HepG2 (cell line): ENCODE results near the gene TMEM250. TPM values are rescaled to one million over a fixed set of nuclear protein-coding genes. Genes with fewer than 3 reads are reported as not detected.

Experiments used
- ATAC-seq: fragments of 200-7000 bp; cut with Tn5 transposase; 3 replicates; pipeline ENCODE4 v1.9.1; 2020; ENCODE audit warnings: mild to moderate bottlenecking, moderate library complexity
- BruUV-seq: library from RNA; stranded (reverse); fragments of 400-500 nt; replicated peaks from 2 replicates; lab custom pipeline; 2021; lab: Mats Ljungman, UMichigan
- CTCF ChIA-PET: fragments of 300-600 bp; formaldehyde crosslinking; extraction: SDS; loops from one replicate; lab custom pipeline; 2021; ENCODE audit warnings: low total read pairs, inconsistent platforms, low intra/inter-chr PET ratio; lab: Yijun Ruan, JAX
- POLR2A ChIA-PET: fragments of 350-600 bp; sonication (Branson Sonifier 250); formaldehyde crosslinking; loops from one replicate; lab custom pipeline; 2020; ENCODE audit warnings: antibody characterized with exemption, inconsistent platforms; lab: Yijun Ruan, JAX
- DNase-seq: peaks from one replicate; pipeline ENCODE4 v3.0.0-alpha.2; 2015; ENCODE audit warnings: low spot score
- FAIRE-seq: peaks from 3 replicates; lab custom pipeline; 2011; peaks lifted over from hg19 to GRCh38; lab: Jason Lieb, UNC
- H2AFZ ChIP-seq: one replicate; pipeline ENCODE4 v1.6.1; 2011; ENCODE audit warnings: low read length, inconsistent platforms
- H3K27ac ChIP-seq: fragments of 300-600 bp; 3 replicates; pipeline ENCODE4 v1.8.0; 2011; ENCODE audit warnings: mixed run types, mild to moderate bottlenecking, mixed read lengths, low read length, inconsistent platforms; ENCODE audit not compliant: insufficient read depth; ENCODE audit errors: extremely low read length
- H3K27me3 ChIP-seq, 2 experiments: fragments of 200-600 bp in 1 of 2; 2 replicates in 1 of 2; 3 replicates in 1 of 2; pipeline versions ENCODE4 v1.6.0 to v1.8.0; 2011; ENCODE audit warnings: low read length in 2 of 2, mild to moderate bottlenecking in 2 of 2, moderate library complexity in 2 of 2, inconsistent platforms in 1 of 2; ENCODE audit not compliant: insufficient read depth in 2 of 2, control insufficient read depth in 1 of 2
- H3K36me3 ChIP-seq, 2 experiments: fragments of 200-600 bp in 1 of 2; replicated peaks in 1 of 2; 2 replicates in 1 of 2; 3 replicates in 1 of 2; pipeline versions ENCODE4 v1.5.1 to v1.8.0; 2011; ENCODE audit warnings: low read length in 2 of 2, inconsistent platforms in 1 of 2; ENCODE audit not compliant: insufficient read depth in 2 of 2, control insufficient read depth in 1 of 2
- H3K4me1 ChIP-seq: 2 replicates; pipeline ENCODE4 v1.5.1; 2012; ENCODE audit warnings: low read length, inconsistent platforms; ENCODE audit not compliant: insufficient read depth
- H3K4me2 ChIP-seq: 2 replicates; pipeline ENCODE4 v1.6.0; 2011; ENCODE audit warnings: low read depth, low read length, inconsistent platforms
- H3K4me3 ChIP-seq, 3 experiments: fragments of 200-600 bp in 1 of 3; sonication (generic), shearing (Covaris generic) in 1 of 3; replicated peaks in 1 of 3; 2 replicates each; pipeline ENCODE4 v1.5.1; 2011 to 2016; ENCODE audit warnings: low read length in 3 of 3, inconsistent platforms in 2 of 3, low read depth in 2 of 3, mild to moderate bottlenecking in 2 of 3, control low read depth in 1 of 3, mixed read lengths in 1 of 3; ENCODE audit not compliant: insufficient read depth in 1 of 3
- H3K79me2 ChIP-seq: one replicate; pipeline ENCODE4 v1.6.1; 2011; ENCODE audit warnings: low read length, inconsistent platforms; ENCODE audit not compliant: insufficient read depth
- H3K9ac ChIP-seq: 2 replicates; pipeline ENCODE4 v1.6.0; 2011; ENCODE audit warnings: mild to moderate bottlenecking, low read depth, low read length, inconsistent platforms; ENCODE audit not compliant: insufficient read depth
- H3K9me3 ChIP-seq: 2 replicates; pipeline ENCODE4 v1.5.1; 2012; ENCODE audit warnings: mild to moderate bottlenecking, low read length
- H4K20me1 ChIP-seq: 2 replicates; pipeline ENCODE4 v1.6.0; 2011; ENCODE audit warnings: inconsistent platforms, mild to moderate bottlenecking, low read length, moderate library complexity; ENCODE audit not compliant: insufficient read depth
- ATF6 ChIP-seq: sonication (generic); formaldehyde crosslinking; conservative IDR thresholded peaks from 2 replicates; pipeline ENCODE4 v1.4.0; 2020; ENCODE audit warnings: missing genetic modification reagents
- DR1 ChIP-seq: sonication (generic); formaldehyde crosslinking; IDR thresholded peaks from 2 replicates; pipeline ENCODE4 v1.8.0; 2021; ENCODE audit warnings: mild to moderate bottlenecking, missing genetic modification reagents, inconsistent platforms
- E2F5 ChIP-seq: sonication (generic); formaldehyde crosslinking; conservative IDR thresholded peaks from 2 replicates; pipeline ENCODE4 v1.4.0; 2020; ENCODE audit warnings: missing genetic modification reagents
- GABPB1 ChIP-seq: IDR thresholded peaks from 2 replicates; pipeline ENCODE4 v1.6.1; 2016; ENCODE audit warnings: mild to moderate bottlenecking, missing genetic modification reagents, moderate library complexity, missing compliant biosample characterization
- REL ChIP-seq: sonication (generic); formaldehyde crosslinking; conservative IDR thresholded peaks from 2 replicates; pipeline ENCODE4 v1.8.0; 2022; ENCODE audit warnings: mild to moderate bottlenecking, missing genetic modification reagents, moderate library complexity
- RFX5 ChIP-seq: IDR thresholded peaks from 2 replicates; pipeline ENCODE4 v1.6.1; 2011; ENCODE audit warnings: low read depth, low read length, improper control_type of control experiment
- SMC3 ChIP-seq: IDR thresholded peaks from 2 replicates; pipeline ENCODE4 v1.6.1; 2011; ENCODE audit warnings: low read length, improper control_type of control experiment
- SRY ChIP-seq: sonication (generic); formaldehyde crosslinking; IDR thresholded peaks from 2 replicates; pipeline ENCODE4 v1.8.0; 2022; ENCODE audit warnings: mild to moderate bottlenecking, missing genetic modification reagents
- XRCC5 ChIP-seq: fragments of 200-400 bp; formaldehyde crosslinking; optimal IDR thresholded peaks from 2 replicates; pipeline ENCODE3; 2017; ENCODE audit warnings: mild to moderate bottlenecking, low read length
- ZFX ChIP-seq: sonication (generic); formaldehyde crosslinking; IDR thresholded peaks from 2 replicates; pipeline ENCODE4 v1.4.0; 2020; ENCODE audit warnings: mild to moderate bottlenecking, low read depth, missing genetic modification reagents, moderate library complexity
- ZNF280B ChIP-seq: sonication (generic); formaldehyde crosslinking; IDR thresholded peaks from 2 replicates; pipeline ENCODE4 v1.5.0; 2020; ENCODE audit warnings: missing genetic modification reagents, mild to moderate bottlenecking, borderline replicate concordance
- ZNF282 ChIP-seq: fragments of 450-650 bp; IDR thresholded peaks from 2 replicates; pipeline ENCODE4 v1.6.1; 2018; ENCODE audit not compliant: partially characterized antibody
- ZNF629 ChIP-seq: sonication (generic); formaldehyde crosslinking; conservative IDR thresholded peaks from 2 replicates; pipeline ENCODE4 v1.5.0; 2020; ENCODE audit warnings: missing genetic modification reagents
- WGBS: methylation state at CpG from one replicate; pipeline ENCODE4 v1.1.6; 2017; ENCODE audit warnings: low lambda C conversion rate; 5-methylcytosine and 5-hydroxymethylcytosine counted together
- in situ Hi-C: cut with HindIII; loops from 2 replicates; pipeline ENCODE4 v1.10.0; 2017; ENCODE audit warnings: low pct_unique_long_range_greater_than_20kb; ENCODE audit not compliant: extremely low pct_ligation_motif_present
- intact Hi-C: fragments of 100-400 bp; cut with micrococcal nuclease; formaldehyde crosslinking; loops from one replicate; pipeline ENCODE4 v1.10.0; 2022; ENCODE audit not compliant: unreplicated experiment
- polyA plus RNA-seq, 8 experiments: library from polyadenylated mRNA; depleted of rRNA in 3 of 8; stranded (reverse) in 7 of 8; unstranded in 1 of 8; fragments of >200 nt; fragmentation: Illumina TruSeq in 4 of 8; extraction: Trizol in 4 of 8; gene quantifications; 2 replicates each; pipeline versions ENCODE4 v1.2.1 to v1.2.3, GENCODE V29; 2011 to 2016; ENCODE audit warnings: low read depth in 4 of 8, missing spikeins in 1 of 8, mixed read lengths in 1 of 8; ENCODE audit not compliant: insufficient read depth in 1 of 8
- total RNA-seq, 5 experiments: library from RNA; depleted of rRNA; stranded (reverse); fragments of >200 nt; fragmentation: Illumina TruSeq; extraction: Trizol; gene quantifications; 2 replicates each; pipeline ENCODE4 v1.2.3, GENCODE V29; 2016; ENCODE audit warnings: low read depth in 1 of 5
- TF ChIP-seq, protein P1 (sequence below): sonication (generic); formaldehyde crosslinking; conservative IDR thresholded peaks from 2 replicates; pipeline ENCODE4 v1.5.0; 2020; ENCODE audit warnings: missing genetic modification reagents
- TF ChIP-seq, protein P2 (sequence below): sonication (generic); formaldehyde crosslinking; IDR thresholded peaks from 2 replicates; pipeline ENCODE4 v1.4.0; 2020; ENCODE audit warnings: mild to moderate bottlenecking, missing genetic modification reagents
- TF ChIP-seq, protein P3 (sequence below): sonication (generic); formaldehyde crosslinking; IDR thresholded peaks from 2 replicates; pipeline ENCODE4 v1.5.0; 2020; ENCODE audit warnings: missing genetic modification reagents

The TMEM250 gene
- total and polyA plus RNA-seq, 2 of the 13 experiments (the other 11 are each of a cell fraction or from before 2014, with no cell fraction given): 5.5 to 13.9 TPM

DNA sequence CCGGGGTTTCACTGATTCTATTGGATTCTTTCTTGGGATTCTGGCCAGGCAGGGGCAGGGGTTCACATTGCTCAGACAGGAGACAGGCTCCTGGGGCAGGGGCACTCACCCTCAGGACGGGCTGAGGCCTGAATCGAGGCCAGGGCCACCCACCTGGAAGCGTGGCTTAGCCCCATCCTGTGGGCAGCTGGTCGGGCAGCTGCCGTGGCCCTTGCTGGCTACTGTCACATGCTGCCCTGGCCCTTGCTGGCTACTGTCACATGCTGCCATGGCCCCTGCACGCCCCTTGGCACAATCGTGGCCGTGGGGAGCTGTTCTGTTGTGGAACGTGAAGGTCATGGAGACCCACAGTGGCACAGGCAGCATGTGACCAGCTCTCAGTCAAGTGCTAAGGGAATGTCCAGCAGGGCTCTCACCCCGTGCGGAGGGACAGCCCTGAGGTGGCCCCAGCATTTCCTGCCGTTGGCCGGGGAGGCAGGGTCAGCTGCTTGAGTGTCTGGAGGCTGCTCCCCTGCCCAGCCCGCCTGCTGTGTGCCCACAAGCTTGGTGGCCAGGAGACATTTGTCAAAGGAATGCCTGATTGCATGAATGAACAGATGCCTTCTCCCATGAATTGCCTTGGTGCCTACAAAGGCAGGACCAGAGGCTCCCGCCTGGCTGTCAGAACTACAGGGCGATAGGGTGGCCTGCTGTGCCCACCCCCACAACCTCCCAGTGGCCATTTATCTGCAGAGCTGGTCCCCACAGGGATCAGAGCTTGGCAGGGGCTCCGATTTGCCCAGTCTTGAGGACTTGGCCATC lies 16.9 kb upstream of the TMEM250 start:
- no peak for TF ChIP-seq E2F5 (CRISPR knock-in tag)
- TF ChIP-seq ZFX: 0 out of 2 replicates have a peak, but pooled peaks have one; percentile 16
- TF ChIP-seq RFX5: no peak
- no peak for TF ChIP-seq XRCC5
- TF ChIP-seq, protein P1, sequence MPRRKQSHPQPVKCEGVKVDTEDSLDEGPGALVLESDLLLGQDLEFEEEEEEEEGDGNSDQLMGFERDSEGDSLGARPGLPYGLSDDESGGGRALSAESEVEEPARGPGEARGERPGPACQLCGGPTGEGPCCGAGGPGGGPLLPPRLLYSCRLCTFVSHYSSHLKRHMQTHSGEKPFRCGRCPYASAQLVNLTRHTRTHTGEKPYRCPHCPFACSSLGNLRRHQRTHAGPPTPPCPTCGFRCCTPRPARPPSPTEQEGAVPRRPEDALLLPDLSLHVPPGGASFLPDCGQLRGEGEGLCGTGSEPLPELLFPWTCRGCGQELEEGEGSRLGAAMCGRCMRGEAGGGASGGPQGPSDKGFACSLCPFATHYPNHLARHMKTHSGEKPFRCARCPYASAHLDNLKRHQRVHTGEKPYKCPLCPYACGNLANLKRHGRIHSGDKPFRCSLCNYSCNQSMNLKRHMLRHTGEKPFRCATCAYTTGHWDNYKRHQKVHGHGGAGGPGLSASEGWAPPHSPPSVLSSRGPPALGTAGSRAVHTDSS (CRISPR knock-in tag): no peak
- no peak for TF ChIP-seq ZNF282
- TF ChIP-seq, protein P2, sequence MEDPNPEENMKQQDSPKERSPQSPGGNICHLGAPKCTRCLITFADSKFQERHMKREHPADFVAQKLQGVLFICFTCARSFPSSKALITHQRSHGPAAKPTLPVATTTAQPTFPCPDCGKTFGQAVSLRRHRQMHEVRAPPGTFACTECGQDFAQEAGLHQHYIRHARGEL (CRISPR knock-in tag): no peak
- no peak for TF ChIP-seq ATF6 (CRISPR knock-in tag)
- TF ChIP-seq SRY (CRISPR knock-in tag): no peak
- TF ChIP-seq GABPB1 (CRISPR knock-in tag): peak; percentile 71
- no peak for TF ChIP-seq DR1 (CRISPR knock-in tag)
- TF ChIP-seq ZNF280B (CRISPR knock-in tag): no peak
- TF ChIP-seq, protein P3, sequence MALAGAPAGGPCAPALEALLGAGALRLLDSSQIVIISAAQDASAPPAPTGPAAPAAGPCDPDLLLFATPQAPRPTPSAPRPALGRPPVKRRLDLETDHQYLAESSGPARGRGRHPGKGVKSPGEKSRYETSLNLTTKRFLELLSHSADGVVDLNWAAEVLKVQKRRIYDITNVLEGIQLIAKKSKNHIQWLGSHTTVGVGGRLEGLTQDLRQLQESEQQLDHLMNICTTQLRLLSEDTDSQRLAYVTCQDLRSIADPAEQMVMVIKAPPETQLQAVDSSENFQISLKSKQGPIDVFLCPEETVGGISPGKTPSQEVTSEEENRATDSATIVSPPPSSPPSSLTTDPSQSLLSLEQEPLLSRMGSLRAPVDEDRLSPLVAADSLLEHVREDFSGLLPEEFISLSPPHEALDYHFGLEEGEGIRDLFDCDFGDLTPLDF (CRISPR knock-in tag): no peak
- TF ChIP-seq REL (CRISPR knock-in tag): no peak
- TF ChIP-seq ZNF629 (CRISPR knock-in tag): no peak
- TF ChIP-seq SMC3: no peak
- POLR2A ChIA-PET: no interaction called here
- intact Hi-C loops: no loop called here

More for the DNA sequence above, 16.9 kb upstream of the TMEM250 start:
- Histone ChIP-seq H3K27me3 (peaks cover 13 to 53% of the 10 kb centered on the region in 2 experiments), H3K79me2 (no peaks in the 10 kb centered on the region), H4K20me1 (no peaks in the 10 kb centered on the region), H3K4me3 (no peak overlapping the region), H3K27ac (no peak overlapping the region), H3K36me3 (no peaks in the 10 kb centered on the region), H3K4me2 (no peak overlapping the region), H3K9ac (no peak overlapping the region), H3K4me1 (peaks cover 13% of the 10 kb centered on the region), H3K9me3 (no peaks in the 10 kb centered on the region), H2AFZ (no peak overlapping the region)
- CTCF ChIA-PET: no interaction called here
- BruUV-seq: no TSS peak
- in situ Hi-C loops: no loop called here
- FAIRE-seq (no peak), ATAC-seq (no peak; the same call in 2 of the 3 replicates), DNase-seq (no peak)
- WGBS: 6% methylated on average over 2 of the region's 18 CpGs
